Fibroblast of villous mesenchyme (primary cell): ENCODE data around the gene CDHR5. TPM values are rescaled to one million over a fixed set of nuclear protein-coding genes. Genes with fewer than 3 reads are reported as not detected.

Source experiments
- small RNA-seq: library from RNA; depleted of rRNA; stranded (forward); fragments of <200 nt; gene quantifications from one replicate; pipeline ENCODE3, GENCODE V24; 2012
- total RNA-seq: library from RNA; depleted of rRNA; stranded (reverse); fragments of >200 nt; gene quantifications from 2 replicates; pipeline ENCODE4 v1.2.3, GENCODE V29; 2012

Gene CDHR5
- total RNA-seq, 1 donor: not detected

Small RNA genes lying within 50 kb of the gene (small RNA-seq; reads per million reads assigned to genes)
- gene MIR210: 35.7 reads per million, percentile 95 among the genes with 10 or more reads in this experiment

Other genes starting within 250 kb of the CDHR5 start
- gene PKP3, start 230.7 kb downstream of the CDHR5 start, total RNA-seq: 2.2 and 2.6 TPM in 2 replicates
- 10.8 and 14.5 TPM in 2 replicates for gene SIGIRR, start 210.0 kb downstream of the CDHR5 start, total RNA-seq
- not detected in 2 replicates for gene ANO9, start 182.9 kb downstream of the CDHR5 start, total RNA-seq
- gene PTDSS2, start 174.7 kb downstream of the CDHR5 start, total RNA-seq: 31.5 and 34.8 TPM in 2 replicates
- 259 and 276 TPM in 2 replicates for gene RNH1, start 117.7 kb downstream of the CDHR5 start, total RNA-seq
- gene HRAS, start 89.4 kb downstream of the CDHR5 start, total RNA-seq: 36.7 and 47.0 TPM in 2 replicates
- 0.43 and 0.64 TPM in 2 replicates for gene LRRC56, start 87.4 kb downstream of the CDHR5 start, total RNA-seq
- gene LMNTD2, start 64.2 kb downstream of the CDHR5 start, total RNA-seq: 1.6 and 2.2 TPM in 2 replicates
- 14.2 and 15.5 TPM in 2 replicates for gene RASSF7, start 64.0 kb downstream of the CDHR5 start, total RNA-seq
- gene PHRF1, start 48.5 kb downstream of the CDHR5 start, total RNA-seq: 29.4 and 38.7 TPM in 2 replicates
- 7.7 and 8.2 TPM in 2 replicates for gene IRF7, start 9.0 kb downstream of the CDHR5 start, total RNA-seq
- not detected in 2 replicates for gene SCT, start 2.2 kb upstream of the CDHR5 start, total RNA-seq
- gene DRD4, start 12.3 kb upstream of the CDHR5 start, total RNA-seq: not detected in 2 replicates
- gene DEAF1, start 70.3 kb upstream of the CDHR5 start, total RNA-seq: 33.7 and 33.8 TPM in 2 replicates
- 13.0 and 16.8 TPM in 2 replicates for gene TMEM80, start 70.9 kb upstream of the CDHR5 start, total RNA-seq
- gene EPS8L2, start 81.3 kb upstream of the CDHR5 start, total RNA-seq: 42.5 and 55.3 TPM in 2 replicates
- 142 and 148 TPM in 2 replicates for gene TALDO1, start 122.5 kb upstream of the CDHR5 start, total RNA-seq
- 26.3 and 44.8 TPM in 2 replicates for gene GATD1, start 152.5 kb upstream of the CDHR5 start, total RNA-seq
- 0.43 and 0.64 TPM in 2 replicates for gene CEND1, start 165.1 kb upstream of the CDHR5 start, total RNA-seq
- gene SLC25A22, start 173.3 kb upstream of the CDHR5 start, total RNA-seq: 12.6 and 16.8 TPM in 2 replicates
- gene PIDD1, start 180.3 kb upstream of the CDHR5 start, total RNA-seq: 5.5 and 7.8 TPM in 2 replicates
- 220 and 278 TPM in 2 replicates for gene RPLP2, start 185.0 kb upstream of the CDHR5 start, total RNA-seq
- 23.5 and 28.5 TPM in 2 replicates for gene PNPLA2, start 194.0 kb upstream of the CDHR5 start, total RNA-seq
- 0.43 and 0.97 TPM in 2 replicates for gene CRACR2B, start 203.0 kb upstream of the CDHR5 start, total RNA-seq
- gene CD151, start 208.0 kb upstream of the CDHR5 start, total RNA-seq: 218 and 295 TPM in 2 replicates
- gene POLR2L, start 217.6 kb upstream of the CDHR5 start, total RNA-seq: 92.4 and 120 TPM in 2 replicates
- 113 and 126 TPM in 2 replicates for gene TSPAN4, start 217.9 kb upstream of the CDHR5 start, total RNA-seq